GM12874 (cell line): ENCODE results near the gene C1orf116.

Experiments
- CTCF ChIP-seq: IDR thresholded peaks from 2 replicates; pipeline ENCODE4 v1.5.1; 2011; ENCODE audit warnings: low read depth, mild to moderate bottlenecking, control low read depth, low read length, moderate library complexity; ENCODE audit not compliant: insufficient read depth

The C1orf116 gene

GRCh38 chr1:207006914-207007313 lies 25.6 kb downstream of the C1orf116 start:
- TF ChIP-seq CTCF, result no peak

GRCh38 chr1:207006083-207006482 lies 26.5 kb downstream of the C1orf116 start:
- TF ChIP-seq CTCF, result no peak

GRCh38 chr1:207004931-207005830 lies 27.4 kb downstream of the C1orf116 start:
- TF ChIP-seq CTCF, result peak; percentile 84

GRCh38 chr1:207003210-207003609 lies 29.3 kb downstream of the C1orf116 start:
- TF ChIP-seq CTCF, result no peak

GRCh38 chr1:207002724-207003146 lies 29.8 kb downstream of the C1orf116 start:
- no peak for TF ChIP-seq CTCF

- no peak for TF ChIP-seq CTCF
Measured at GRCh38 chr1:207001492-207002245, 30.9 kb downstream of the C1orf116 start.

GRCh38 chr1:207000651-207001291 lies 31.8 kb downstream of the C1orf116 start:
- TF ChIP-seq CTCF, result no peak
